ENCODE results near the gene RIN1.
A peak's percentile ranks its signal among the peaks of the same experiment; 100 is the strongest.

- TF ChIP-seq POLR2A (IDR thresholded peaks at IDR 0.05) (no peak), CTCF (IDR thresholded peaks at IDR 0.05) (peak in 3 of 4 experiments; percentile 96 to 98 (median 98))
Measured at GRCh38 chr11:66328302-66329144, 7.7 kb downstream of the RIN1 start.
